GM23338 (cell line): ENCODE measurements around the gene THTPA. TPM values are rescaled to one million over a fixed set of nuclear protein-coding genes. Genes with fewer than 3 reads are reported as not detected.
A peak's percentile ranks its signal among the peaks of the same experiment; 100 is the strongest.

Source experiments
- ATAC-seq: fragments of 200-7000 bp; cut with Tn5 transposase; 3 replicates; pipeline ENCODE4 v1.9.1; 2020
- DNase-seq: peaks from one replicate; pipeline ENCODE4 v3.0.0-alpha.2; 2015; ENCODE audit warnings: low spot score
- H2AFZ ChIP-seq: fragments of 200-600 bp; sonication (generic); 2 replicates; pipeline ENCODE4 v1.8.0; 2016; ENCODE audit warnings: antibody characterized with exemption, mild to moderate bottlenecking, moderate library complexity
- H3F3A ChIP-seq: fragments of 200-600 bp; sonication (generic); replicated peaks from 2 replicates; pipeline ENCODE4 v1.8.0; 2017; ENCODE audit warnings: antibody characterized with exemption, mixed run types, low read depth
- H3K27ac ChIP-seq: fragments of 200-600 bp; sonication (generic); 2 replicates; pipeline ENCODE4 v1.6.1; 2016; ENCODE audit warnings: low read depth
- H3K27me3 ChIP-seq: fragments of 200-600 bp; sonication (generic); 2 replicates; pipeline ENCODE4 v1.8.0; 2016; ENCODE audit warnings: mild to moderate bottlenecking, mixed run types, moderate library complexity; ENCODE audit not compliant: insufficient read depth
- H3K36me3 ChIP-seq: fragments of 200-600 bp; sonication (generic); 2 replicates; pipeline ENCODE4 v1.8.0; 2016; ENCODE audit warnings: mild to moderate bottlenecking; ENCODE audit not compliant: insufficient read depth
- H3K4me1 ChIP-seq: fragments of 200-600 bp; sonication (generic); 2 replicates; pipeline ENCODE4 v1.8.0; 2016; ENCODE audit warnings: mild to moderate bottlenecking, moderate library complexity; ENCODE audit not compliant: insufficient read depth
- H3K4me2 ChIP-seq: fragments of 200-600 bp; sonication (generic); 2 replicates; pipeline ENCODE4 v1.7.1; 2017; ENCODE audit warnings: mixed run types
- H3K4me3 ChIP-seq: fragments of 200-600 bp; sonication (generic); 2 replicates; pipeline ENCODE4 v1.6.1; 2016; ENCODE audit warnings: mixed run types
- H3K79me2 ChIP-seq: fragments of 200-600 bp; sonication (generic); replicated peaks from 2 replicates; pipeline ENCODE4 v1.8.0; 2017; ENCODE audit warnings: mild to moderate bottlenecking; ENCODE audit not compliant: insufficient read depth
- H3K9me2 ChIP-seq: fragments of 200-600 bp; sonication (generic); 2 replicates; pipeline ENCODE4 v1.8.0; 2017; ENCODE audit not compliant: insufficient read depth
- H4K20me1 ChIP-seq: fragments of 200-600 bp; sonication (generic); replicated peaks from 2 replicates; pipeline ENCODE4 v1.8.0; 2017; ENCODE audit warnings: mild to moderate bottlenecking; ENCODE audit not compliant: insufficient read depth
- H3K27ac Mint-ChIP-seq: 2 replicates; pipeline ENCODE4 v1.8.0; 2020; ENCODE audit warnings: inconsistent platforms, mild to moderate bottlenecking, moderate library complexity, mixed read lengths
- H3K27me3 Mint-ChIP-seq: 3 replicates; pipeline ENCODE4 v1.8.0; 2022; ENCODE audit warnings: low read depth, mild to moderate bottlenecking, moderate library complexity, mixed read lengths, inconsistent platforms; ENCODE audit not compliant: insufficient read depth, poor library complexity
- H3K36me3 Mint-ChIP-seq: 3 replicates; pipeline ENCODE4 v1.8.0; 2021; ENCODE audit warnings: low read depth, mild to moderate bottlenecking, inconsistent platforms, moderate library complexity, mixed read lengths
- H3K4me1 Mint-ChIP-seq: 3 replicates; pipeline ENCODE4 v1.8.0; 2020; ENCODE audit warnings: mild to moderate bottlenecking, inconsistent platforms, mixed read lengths
- H3K4me3 Mint-ChIP-seq: 3 replicates; pipeline ENCODE4 v1.8.0; 2021; ENCODE audit warnings: moderate library complexity, mild to moderate bottlenecking, inconsistent platforms, mixed read lengths
- H3K9me3 Mint-ChIP-seq: 3 replicates; pipeline ENCODE4 v1.8.0; 2020; ENCODE audit warnings: moderate library complexity, mild to moderate bottlenecking, inconsistent platforms, mixed read lengths
- CTCF ChIP-seq, 2 experiments: fragments of 200-600 bp in 1 of 2; sonication (generic) in 1 of 2; conservative IDR thresholded peaks; 2 replicates each; pipeline versions ENCODE4 v1.5.1 to v1.6.1; 2016 to 2017; ENCODE audit warnings: antibody characterized with exemption in 2 of 2, low read depth in 2 of 2, mild to moderate bottlenecking in 2 of 2, moderate library complexity in 1 of 2
- EZH2 ChIP-seq: fragments of 200-600 bp; sonication (generic); IDR thresholded peaks from one replicate; pipeline ENCODE4 v1.8.0; 2017; ENCODE audit warnings: antibody characterized with exemption, mild to moderate bottlenecking, low read depth; ENCODE audit not compliant: unreplicated experiment
- EZH2phosphoT487 ChIP-seq: fragments of 200-600 bp; sonication (generic); IDR thresholded peaks from one replicate; pipeline ENCODE4 v1.8.1; 2018; ENCODE audit warnings: antibody characterized with exemption; ENCODE audit not compliant: unreplicated experiment
- POLR2AphosphoS5 ChIP-seq: IDR thresholded peaks from 2 replicates; pipeline ENCODE4 v1.6.1; 2016; ENCODE audit warnings: antibody characterized with exemption, low read depth
- ZNF114 ChIP-seq: fragments of 250-450 bp; sonication (Bioruptor Pico); IDR thresholded peaks from 2 replicates; pipeline ENCODE4 v1.5.0; 2020; ENCODE audit warnings: mild to moderate bottlenecking, moderate library complexity
- ZNF462 ChIP-seq: fragments of 250-450 bp; sonication (Bioruptor Pico); IDR thresholded peaks from 2 replicates; pipeline ENCODE4 v1.5.0; 2020; ENCODE audit warnings: mild to moderate bottlenecking, moderate library complexity
- polyA plus RNA-seq: library from polyadenylated mRNA; unstranded; fragments of >200 nt; fragmentation: Nextera tagmentation; extraction: Ambion mirVana; gene quantifications from 2 replicates; pipeline ENCODE4 v1.2.1, GENCODE V29; 2016
- total RNA-seq: library from RNA; depleted of rRNA; stranded (reverse); fragments of >200 nt; shearing (Covaris generic); gene quantifications from 2 replicates; pipeline ENCODE4 v1.2.3, GENCODE V29; 2014

The THTPA gene
- total and polyA plus RNA-seq, 2 experiments from 2014 or later, result 8.6 to 21.3 TPM

- TF ChIP-seq ZNF462 (CRISPR knock-in tag), result no peak
Measured at GRCh38 chr14:23538785-23539184, 17.3 kb upstream of the THTPA start (continued).

- Mint-ChIP-seq H3K4me1 (peaks cover 63% of the 10 kb centered on the region), H3K9me3 (no peaks in the 10 kb centered on the region), H3K27me3 (peaks cover 22% of the 10 kb centered on the region), H3K27ac (peak overlapping the region; percentile 96), H3K4me3 (peak overlapping the region; percentile 85), H3K36me3 (peaks cover 43% of the 10 kb centered on the region)
- Histone ChIP-seq H3K27me3 (no peaks in the 10 kb centered on the region), H3K9me2 (no peaks in the 10 kb centered on the region), H3K4me3 (peak overlapping the region; percentile 60), H3F3A (peaks cover 11% of the 10 kb centered on the region), H3K27ac (peak overlapping the region; percentile 100), H2AFZ (no peak overlapping the region), H3K79me2 (peaks cover 35% of the 10 kb centered on the region), H3K4me2 (peak overlapping the region; percentile 90), H3K4me1 (peaks cover 56% of the 10 kb centered on the region), H3K36me3 (peaks cover 6% of the 10 kb centered on the region; the same call in 1 of the 2 replicates), H4K20me1 (no peaks in the 10 kb centered on the region)
- ATAC-seq (peak; percentile 32), DNase-seq (peak; percentile 96)
- TF ChIP-seq EZH2, result no peak
- TF ChIP-seq POLR2AphosphoS5, result 0 out of 2 replicates have a peak, but pooled peaks have one; percentile 15
- TF ChIP-seq EZH2phosphoT487, result no peak
- TF ChIP-seq CTCF (conservative IDR thresholded peaks at IDR 0.05; ENCODE audit: low read depth in 2 of 2), result peak; percentile 82 to 88
- no peak for TF ChIP-seq ZNF114
Measured at GRCh38 chr14:23539248-23540140, 16.6 kb upstream of the THTPA start.
